GM12891 (cell line): Measurements from ENCODE around the gene MSI2.

Experiments
- PAX5 ChIP-seq: IDR thresholded peaks from 2 replicates; pipeline ENCODE4 v1.6.1; 2011; ENCODE audit warnings: low read length, moderate library complexity, mild to moderate bottlenecking; ENCODE audit not compliant: insufficient read depth, severe bottlenecking
- POLR2A ChIP-seq: IDR thresholded peaks from 2 replicates; pipeline ENCODE4 v1.6.1; 2011; ENCODE audit warnings: low read depth, low read length, control low read depth
- POLR2AphosphoS5 ChIP-seq: IDR thresholded peaks from 2 replicates; pipeline ENCODE4 v1.6.1; 2011; ENCODE audit warnings: low read depth, low read length, control low read depth

GRCh38 chr17:57375040-57375769, 118.9 kb downstream of the MSI2 start:
- TF ChIP-seq POLR2AphosphoS5 = no peak
- TF ChIP-seq POLR2A = no peak
- TF ChIP-seq PAX5 = no peak
